CD4-positive, alpha-beta T cell treated with Interleukin-6 at 100 ng/mL for 8 hours (primary cell): ENCODE results near the gene CASP12.

ENCODE experiments used
- DNase-seq: peaks from one replicate; pipeline ENCODE4 v3.0.0-alpha.2; 2020; ENCODE audit warnings: mixed read lengths, low spot score

The CASP12 gene

GRCh38 chr11:104892723-104893511, 5.3 kb downstream of the CASP12 start:
- no peak for DNase-seq

- no peak for DNase-seq
Observed at GRCh38 chr11:104891135-104891534, 7.1 kb downstream of the CASP12 start.

- DNase-seq, result no peak
Observed at GRCh38 chr11:104883342-104883741, 14.9 kb downstream of the CASP12 start.

- DNase-seq, result no peak
Observed at GRCh38 chr11:104881117-104881794, 17.0 kb downstream of the CASP12 start.

GRCh38 chr11:104879514-104880190, 18.6 kb downstream of the CASP12 start:
- no peak for DNase-seq

- DNase-seq, result peak; percentile 39
Observed at GRCh38 chr11:104876861-104877431, 21.3 kb downstream of the CASP12 start.

- DNase-seq, result no peak
Observed at GRCh38 chr11:104876324-104876723, 21.9 kb downstream of the CASP12 start.

GRCh38 chr11:104873252-104873651, 25.0 kb downstream of the CASP12 start:
- no peak for DNase-seq

GRCh38 chr11:104872393-104872792, 25.9 kb downstream of the CASP12 start:
- no peak for DNase-seq

- no peak for DNase-seq
Observed at GRCh38 chr11:104870910-104871309, 27.4 kb downstream of the CASP12 start.

- DNase-seq, result no peak
Observed at GRCh38 chr11:104866815-104867214, 31.4 kb downstream of the CASP12 start.

GRCh38 chr11:104858882-104859775, 39.1 kb downstream of the CASP12 start:
- DNase-seq, result peak; percentile 9

- no peak for DNase-seq
Observed at GRCh38 chr11:104856607-104857006, 41.7 kb downstream of the CASP12 start.

GRCh38 chr11:104855965-104856364, 42.3 kb downstream of the CASP12 start:
- no peak for DNase-seq

GRCh38 chr11:104853276-104853675, 45.0 kb downstream of the CASP12 start:
- no peak for DNase-seq

- DNase-seq, result no peak
Observed at GRCh38 chr11:104852811-104853210, 45.4 kb downstream of the CASP12 start.

GRCh38 chr11:104846216-104846615, 52.0 kb downstream of the CASP12 start:
- no peak for DNase-seq

- no peak for DNase-seq
Observed at GRCh38 chr11:104844451-104844850, 53.8 kb downstream of the CASP12 start.

- no peak for DNase-seq
Observed at GRCh38 chr11:104843150-104843836, 55.0 kb downstream of the CASP12 start.

- no peak for DNase-seq
Observed at GRCh38 chr11:104841973-104842525, 56.2 kb downstream of the CASP12 start.

GRCh38 chr11:104841185-104841584, 57.1 kb downstream of the CASP12 start:
- no peak for DNase-seq
